GM21381 (cell line): ENCODE data around the gene CISD2.
"Not testable (repeated sequence)": the region's sequence is repeated elsewhere in the genome, so short reads cannot be mapped to it uniquely, and the experiment has no call there.

Source experiments
- ATAC-seq: cut with Tn5 transposase; IDR thresholded peaks from one replicate; pipeline ENCODE4 v1.9.1; 2021; ENCODE audit warnings: mild to moderate bottlenecking, moderate library complexity; ENCODE audit not compliant: unreplicated experiment

Gene CISD2

GRCh38 chr4:102849579-102850104 lies 19.1 kb upstream of the CISD2 start:
- ATAC-seq, result no peak

- no peak for ATAC-seq
Measured at GRCh38 chr4:102850370-102850769, 18.4 kb upstream of the CISD2 start.

GRCh38 chr4:102858828-102859464 lies 9.8 kb upstream of the CISD2 start:
- ATAC-seq, result no peak

GRCh38 chr4:102860611-102861324 lies 8.0 kb upstream of the CISD2 start:
- no peak for ATAC-seq

GRCh38 chr4:102862016-102862415 lies 6.8 kb upstream of the CISD2 start:
- no peak for ATAC-seq

GRCh38 chr4:102862747-102863146 lies 6.0 kb upstream of the CISD2 start:
- no peak for ATAC-seq

GRCh38 chr4:102865327-102865726 lies 3.5 kb upstream of the CISD2 start:
- ATAC-seq, result not testable (repeated sequence)

- ATAC-seq, result no peak
Measured at GRCh38 chr4:102867278-102868152, 1.3 kb upstream of the CISD2 start.

GRCh38 chr4:102868153-102868780 lies 525 bp upstream of the CISD2 start:
- ATAC-seq, result no peak

- peak; percentile 23 for ATAC-seq
Measured at GRCh38 chr4:102869569-102870197, 891 bp downstream of the CISD2 start.

GRCh38 chr4:102871772-102872171 lies 3.0 kb downstream of the CISD2 start:
- no peak for ATAC-seq

GRCh38 chr4:102877477-102878106 lies 8.8 kb downstream of the CISD2 start:
- ATAC-seq, result not testable (repeated sequence)

GRCh38 chr4:102878349-102878748 lies 9.6 kb downstream of the CISD2 start:
- ATAC-seq, result not testable (repeated sequence)

- ATAC-seq, result no peak
Measured at GRCh38 chr4:102878901-102879300, 10.1 kb downstream of the CISD2 start.

- ATAC-seq, result no peak
Measured at GRCh38 chr4:102881343-102881742, 12.6 kb downstream of the CISD2 start.

- ATAC-seq, result no peak
Measured at GRCh38 chr4:102883278-102883677, 14.5 kb downstream of the CISD2 start.

GRCh38 chr4:102888570-102888969 lies 19.8 kb downstream of the CISD2 start:
- ATAC-seq, result not testable (repeated sequence)

GRCh38 chr4:102889866-102890265 lies 21.1 kb downstream of the CISD2 start:
- not testable (repeated sequence) for ATAC-seq

GRCh38 chr4:102896547-102896946 lies 27.8 kb downstream of the CISD2 start:
- ATAC-seq, result not testable (repeated sequence)

GRCh38 chr4:102897610-102898009 lies 28.8 kb downstream of the CISD2 start:
- ATAC-seq, result not testable (repeated sequence)
